HEK293 (cell line): ENCODE data around the gene PTPRN.

ENCODE experiments used
- CTCF ChIA-PET: fragments of 350-600 bp; formaldehyde crosslinking; extraction: SDS; loops from one replicate; lab custom pipeline; 2021; ENCODE audit warnings: antibody characterized with exemption; lab: Yijun Ruan, JAX
- POLR2A ChIA-PET: fragments of 300-600 bp; formaldehyde crosslinking; extraction: SDS; loops from one replicate; lab custom pipeline; 2020; ENCODE audit warnings: antibody characterized with exemption, inconsistent platforms; lab: Yijun Ruan, JAX
- H3K27ac ChIP-seq: fragments of 200-500 bp; sonication (Bioruptor generic); 2 replicates; pipeline ENCODE4 v1.5.1; 2014; ENCODE audit warnings: low read depth, low read length, control low read depth, inconsistent platforms; ENCODE audit errors: extremely low read depth
- H3K36me3 ChIP-seq, 2 experiments: fragments of 200-500 bp in 1 of 2; sonication (Bioruptor generic) in 1 of 2; 1 replicate in 1 of 2; 2 replicates in 1 of 2; pipeline ENCODE4 v1.5.1; 2014 to 2017; ENCODE audit warnings: inconsistent platforms in 2 of 2, low read length in 2 of 2; ENCODE audit not compliant: control insufficient read depth in 2 of 2, insufficient read depth in 1 of 2
- H3K4me1 ChIP-seq: fragments of 200-500 bp; sonication (Bioruptor generic); 2 replicates; pipeline ENCODE4 v1.5.1; 2014; ENCODE audit warnings: mild to moderate bottlenecking, low read length, inconsistent platforms; ENCODE audit not compliant: control insufficient read depth, insufficient read depth
- H3K4me3 ChIP-seq: 2 replicates; pipeline ENCODE4 v1.5.1; 2011; ENCODE audit warnings: low read depth, mild to moderate bottlenecking, control low read depth, low read length, moderate library complexity
- H3K9me3 ChIP-seq: fragments of 200-500 bp; sonication (Bioruptor generic); 2 replicates; pipeline ENCODE4 v1.5.1; 2014; ENCODE audit warnings: low read depth, low read length, inconsistent platforms; ENCODE audit not compliant: control insufficient read depth, insufficient read depth
- HIC1 ChIP-seq: fragments of 450-650 bp; formaldehyde crosslinking; IDR thresholded peaks from 2 replicates; pipeline ENCODE4 v1.5.1; 2016; ENCODE audit warnings: missing biosample characterization, missing genetic modification characterization
- MEIS1 ChIP-seq: sonication (generic); formaldehyde crosslinking; IDR thresholded peaks from 2 replicates; pipeline ENCODE4 v1.8.1; 2022; ENCODE audit warnings: missing genetic modification reagents, mild to moderate bottlenecking, borderline replicate concordance
- SCRT1 ChIP-seq: fragments of 450-650 bp; formaldehyde crosslinking; IDR thresholded peaks from 2 replicates; pipeline ENCODE4 v1.5.1; 2016; ENCODE audit warnings: missing biosample characterization, missing genetic modification characterization, borderline replicate concordance
- SP2 ChIP-seq: fragments of 450-650 bp; formaldehyde crosslinking; IDR thresholded peaks from 2 replicates; pipeline ENCODE4 v1.5.1; 2016; ENCODE audit warnings: missing biosample characterization, missing genetic modification characterization
- TRIM28 ChIP-seq: IDR thresholded peaks from 2 replicates; pipeline ENCODE4 v1.6.1; 2011; ENCODE audit warnings: low read length, control low read depth, borderline replicate concordance
- YY2 ChIP-seq: fragments of 450-650 bp; formaldehyde crosslinking; IDR thresholded peaks from 2 replicates; pipeline ENCODE4 v1.5.1; 2016; ENCODE audit warnings: missing biosample characterization, missing genetic modification characterization
- ZBTB26 ChIP-seq: fragments of 450-650 bp; formaldehyde crosslinking; optimal IDR thresholded peaks from 2 replicates; pipeline ENCODE3; 2016; ENCODE audit warnings: missing biosample characterization, mild to moderate bottlenecking, missing genetic modification characterization
- ZNF558 ChIP-seq: fragments of 450-650 bp; formaldehyde crosslinking; IDR thresholded peaks from 2 replicates; pipeline ENCODE4 v1.5.1; 2016; ENCODE audit warnings: missing biosample characterization, missing genetic modification characterization
- ZNF692 ChIP-seq: fragments of 450-650 bp; formaldehyde crosslinking; IDR thresholded peaks from 2 replicates; pipeline ENCODE4 v1.5.1; 2016; ENCODE audit warnings: missing biosample characterization, missing genetic modification characterization
- ZSCAN5A ChIP-seq: fragments of 450-650 bp; formaldehyde crosslinking; IDR thresholded peaks from 2 replicates; pipeline ENCODE4 v1.5.1; 2016; ENCODE audit warnings: missing biosample characterization, missing genetic modification characterization

The PTPRN gene

GRCh38 chr2:219253753-219254589 is 55.2 kb downstream of the PTPRN start, which contains the start of gene TUBA4A (continued):
- TF ChIP-seq HIC1 (tag by site-specific recombination) (0 out of 2 replicates have a peak, but pooled peaks have one; percentile 9), ZBTB26 (tag by site-specific recombination) (peak; percentile 56)
- TF ChIP-seq, all 188 proteins: peak for 25

- H3K36me3 ChIP-seq = peaks cover 0 to 16% of the 10 kb centered on the region in 2 experiments; a peak in 1 of 3 replicates
- H3K4me1 ChIP-seq = peaks cover 4% of the 10 kb centered on the region; the same call in 1 of the 2 replicates
- peak within 1 kb of the TSS; percentile 55 for H3K4me3 ChIP-seq
- H3K27ac ChIP-seq = no peak within 1 kb of the TSS
- ChIA-PET POLR2A (interaction anchor here (0.6 to 3.2 kb wide), 7 partner anchors 8 to 47 kb away, joined by 4 to 17 read pairs (median 5); partner anchors contain the start of genes GLB1L, STK16 and ZFAND2B), CTCF (interaction anchor here (1.0 to 6.2 kb wide), 5 partner anchors 23 to 46 kb away, joined by 3 to 83 read pairs (median 12); partner anchors contain the start of genes ANKZF1, ATG9A and DNAJB2)
- TF ChIP-seq ZSCAN5A (tag by site-specific recombination) (no peak), SP2 (no peak), ZNF558 (tag by site-specific recombination) (no peak)
- H3K9me3 ChIP-seq = no peaks in the 10 kb centered on the region
Observed at GRCh38 chr2:219252900-219253752, 56.1 kb downstream of the PTPRN start, which contains the start of gene TUBA4B. TUBA4B (plus strand) TSS chr2:219253243; CDS start chr2:219253408, 165 bp downstream.

GRCh38 chr2:219252570-219252899 is 56.7 kb downstream of the PTPRN start:
- Histone ChIP-seq H3K9me3 (no peaks in the 10 kb centered on the region), H3K4me3 (no peak overlapping the region), H3K4me1 (peaks cover 4% of the 10 kb centered on the region; the same call in 1 of the 2 replicates), H3K27ac (no peak overlapping the region), H3K36me3 (peaks cover 0 to 22% of the 10 kb centered on the region in 2 experiments; a peak in 1 of 3 replicates)
- CTCF ChIA-PET = interaction anchor here (1.0 to 6.2 kb wide), 4 partner anchors 23 to 46 kb away, joined by 3 to 83 read pairs (median 10); partner anchors contain the start of genes ANKZF1, ATG9A and DNAJB2
- POLR2A ChIA-PET = interaction anchor here (0.6 to 1.6 kb wide), 5 partner anchors 13 to 46 kb away, joined by 3 to 9 read pairs (median 5); partner anchors contain the start of genes DNAJB2 and ZFAND2B
- TF ChIP-seq SCRT1 (tag by site-specific recombination) (no peak), ZNF692 (tag by site-specific recombination) (no peak), YY2 (tag by site-specific recombination) (no peak), MEIS1 (CRISPR knock-in tag) (no peak), TRIM28 (no peak)
